ENCODE results near the gene GRN.

The GRN gene

GRCh38 chr17:44381810-44382305, 36.8 kb downstream of the GRN start:
- Histone ChIP-seq H3K4me3 (replicated peaks; ENCODE audit: insufficient read depth, low read length) (no peak overlapping the region), H3K27me3 (ENCODE audit: insufficient read depth, poor library complexity, severe bottlenecking) (no peaks in the 10 kb centered on the region), H3K27ac (replicated peaks) (no peak overlapping the region)
- TF ChIP-seq SPI1 (IDR thresholded peaks at IDR 0.05; ENCODE audit: borderline replicate concordance, low read depth) = no peak
- no peak for TF ChIP-seq CTCF (IDR thresholded peaks at IDR 0.05; ENCODE audit: insufficient read depth, low read length)
- no peak for TF ChIP-seq REST (IDR thresholded peaks at IDR 0.05; ENCODE audit: insufficient replicate concordance, low read depth)
- TF ChIP-seq POLR2AphosphoS5 (IDR thresholded peaks at IDR 0.05; ENCODE audit: low read depth) = no peak
- TF ChIP-seq GABPA (IDR thresholded peaks at IDR 0.05; ENCODE audit: low read depth) = no peak
- DNase-seq (ENCODE audit: low read depth in 1 of 2, low spot score in 1 of 2) = no peak

DNA sequence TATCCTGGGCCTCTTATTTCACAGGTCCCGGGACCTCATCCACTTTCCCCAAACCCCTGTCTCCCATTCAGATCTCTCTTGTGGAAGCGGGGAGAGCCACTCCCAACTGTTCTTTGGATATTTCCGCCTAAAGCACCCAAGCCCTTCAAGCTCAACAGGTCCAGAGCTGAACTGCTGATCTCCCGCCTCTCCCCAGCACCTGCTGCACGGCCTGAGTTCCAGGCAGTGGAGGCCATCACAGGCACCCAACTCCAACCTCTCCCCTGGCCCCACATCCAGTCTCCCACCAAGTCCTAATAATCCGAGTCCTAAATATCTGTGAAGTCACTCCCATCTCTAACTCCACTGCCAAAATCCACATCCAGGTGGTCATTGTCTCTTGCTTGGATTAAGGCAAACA, 37.8 kb downstream of the GRN start:
- TF ChIP-seq GABPA (IDR thresholded peaks at IDR 0.05; ENCODE audit: low read depth) = no peak
- no peak for TF ChIP-seq REST (IDR thresholded peaks at IDR 0.05; ENCODE audit: insufficient replicate concordance, low read depth)
- no peak for TF ChIP-seq POLR2AphosphoS5 (IDR thresholded peaks at IDR 0.05; ENCODE audit: low read depth)

DNA sequence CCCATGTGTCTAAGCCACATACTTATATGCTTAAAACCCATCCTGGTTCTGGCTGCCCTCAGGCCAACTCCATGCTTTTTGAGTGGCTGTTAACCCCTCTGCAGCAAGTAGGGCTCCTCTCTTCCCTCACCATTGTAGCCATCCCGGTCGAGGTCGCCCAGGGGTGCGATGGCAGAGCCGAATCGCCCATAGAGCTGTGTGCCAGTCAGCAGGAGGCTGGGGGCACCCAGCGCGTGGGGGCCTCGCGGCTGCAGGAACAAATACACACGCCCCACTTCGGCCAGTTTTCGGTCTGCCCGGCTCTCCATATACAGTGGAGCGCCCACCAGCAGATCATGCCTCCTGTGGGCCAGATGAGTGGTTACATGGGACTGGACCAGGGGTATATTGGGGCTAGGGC, 38.3 kb downstream of the GRN start:
- Histone ChIP-seq H3K4me3 (replicated peaks; ENCODE audit: insufficient read depth, low read length) (no peak overlapping the region), H3K27ac (replicated peaks) (no peak overlapping the region), H3K27me3 (ENCODE audit: insufficient read depth, poor library complexity, severe bottlenecking) (no peaks in the 10 kb centered on the region)
- TF ChIP-seq CTCF (IDR thresholded peaks at IDR 0.05; ENCODE audit: insufficient read depth, low read length) = no peak
- TF ChIP-seq SPI1 (IDR thresholded peaks at IDR 0.05; ENCODE audit: borderline replicate concordance, low read depth) = no peak
- TF ChIP-seq GABPA (IDR thresholded peaks at IDR 0.05; ENCODE audit: low read depth) = no peak
- no peak for TF ChIP-seq POLR2AphosphoS5 (IDR thresholded peaks at IDR 0.05; ENCODE audit: low read depth)
- TF ChIP-seq REST (IDR thresholded peaks at IDR 0.05; ENCODE audit: insufficient replicate concordance, low read depth) = no peak
- DNase-seq (ENCODE audit: low read depth in 1 of 2, low spot score in 1 of 2) = no peak

More for the DNA sequence above, 37.8 kb downstream of the GRN start:
- H3K27ac ChIP-seq (replicated peaks) = no peak overlapping the region
- no peaks in the 10 kb centered on the region for H3K27me3 ChIP-seq (ENCODE audit: insufficient read depth, poor library complexity, severe bottlenecking)
- no peak for DNase-seq (ENCODE audit: low read depth in 1 of 2, low spot score in 1 of 2)
- H3K4me3 ChIP-seq (replicated peaks; ENCODE audit: insufficient read depth, low read length) = no peak overlapping the region

Data from HL-60 (cell line).